PFSK-1 (cell line): Measurements from ENCODE around the gene VAMP7.

Source experiments
- POLR2AphosphoS5 ChIP-seq: IDR thresholded peaks from 2 replicates; pipeline ENCODE4 v1.6.1; 2012; ENCODE audit warnings: low read depth, mild to moderate bottlenecking, control low read depth, low read length, moderate library complexity
- SIN3A ChIP-seq: IDR thresholded peaks from 2 replicates; pipeline ENCODE4 v1.6.1; 2012; ENCODE audit warnings: mild to moderate bottlenecking, low read length, moderate library complexity, borderline replicate concordance; ENCODE audit not compliant: insufficient read depth
- TAF1 ChIP-seq: IDR thresholded peaks from 2 replicates; pipeline ENCODE4 v1.6.1; 2012; ENCODE audit warnings: low read length, control low read depth, borderline replicate concordance; ENCODE audit not compliant: insufficient read depth
- TF ChIP-seq, protein P1 (sequence below), 2 experiments: IDR thresholded peaks; 2 replicates each; pipeline versions ENCODE4 v1.6.1 to v1.8.0; 2011 to 2012; ENCODE audit warnings: low read depth in 2 of 2, low read length in 2 of 2, control low read depth in 1 of 2, inconsistent platforms in 1 of 2, mild to moderate bottlenecking in 1 of 2, moderate library complexity in 1 of 2; ENCODE audit not compliant: insufficient read depth in 1 of 2

DNA sequence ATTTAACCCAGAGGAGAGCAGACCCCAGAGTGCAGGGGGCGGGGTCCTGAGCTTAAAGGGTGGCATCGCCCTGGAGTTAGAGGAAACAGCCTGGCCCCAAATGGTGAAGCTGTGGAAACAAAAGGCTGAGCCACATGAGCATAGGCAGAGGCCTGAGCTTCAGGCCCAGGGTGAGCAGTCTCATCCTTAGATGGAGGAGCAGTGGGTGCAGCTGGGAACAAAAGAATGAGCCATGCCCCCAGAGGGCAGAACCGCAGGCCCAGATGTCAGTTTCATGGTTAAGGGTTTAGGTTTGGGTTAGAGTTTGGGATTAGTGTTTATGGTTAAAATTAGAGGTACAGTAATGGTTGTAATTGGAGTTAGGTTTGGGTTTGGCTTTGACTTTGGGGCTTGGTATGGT, 71.9 kb downstream of the VAMP7 start:
- TF ChIP-seq SIN3A (no peak), TAF1 (no peak), POLR2AphosphoS5 (no peak)
- TF ChIP-seq, protein P1, sequence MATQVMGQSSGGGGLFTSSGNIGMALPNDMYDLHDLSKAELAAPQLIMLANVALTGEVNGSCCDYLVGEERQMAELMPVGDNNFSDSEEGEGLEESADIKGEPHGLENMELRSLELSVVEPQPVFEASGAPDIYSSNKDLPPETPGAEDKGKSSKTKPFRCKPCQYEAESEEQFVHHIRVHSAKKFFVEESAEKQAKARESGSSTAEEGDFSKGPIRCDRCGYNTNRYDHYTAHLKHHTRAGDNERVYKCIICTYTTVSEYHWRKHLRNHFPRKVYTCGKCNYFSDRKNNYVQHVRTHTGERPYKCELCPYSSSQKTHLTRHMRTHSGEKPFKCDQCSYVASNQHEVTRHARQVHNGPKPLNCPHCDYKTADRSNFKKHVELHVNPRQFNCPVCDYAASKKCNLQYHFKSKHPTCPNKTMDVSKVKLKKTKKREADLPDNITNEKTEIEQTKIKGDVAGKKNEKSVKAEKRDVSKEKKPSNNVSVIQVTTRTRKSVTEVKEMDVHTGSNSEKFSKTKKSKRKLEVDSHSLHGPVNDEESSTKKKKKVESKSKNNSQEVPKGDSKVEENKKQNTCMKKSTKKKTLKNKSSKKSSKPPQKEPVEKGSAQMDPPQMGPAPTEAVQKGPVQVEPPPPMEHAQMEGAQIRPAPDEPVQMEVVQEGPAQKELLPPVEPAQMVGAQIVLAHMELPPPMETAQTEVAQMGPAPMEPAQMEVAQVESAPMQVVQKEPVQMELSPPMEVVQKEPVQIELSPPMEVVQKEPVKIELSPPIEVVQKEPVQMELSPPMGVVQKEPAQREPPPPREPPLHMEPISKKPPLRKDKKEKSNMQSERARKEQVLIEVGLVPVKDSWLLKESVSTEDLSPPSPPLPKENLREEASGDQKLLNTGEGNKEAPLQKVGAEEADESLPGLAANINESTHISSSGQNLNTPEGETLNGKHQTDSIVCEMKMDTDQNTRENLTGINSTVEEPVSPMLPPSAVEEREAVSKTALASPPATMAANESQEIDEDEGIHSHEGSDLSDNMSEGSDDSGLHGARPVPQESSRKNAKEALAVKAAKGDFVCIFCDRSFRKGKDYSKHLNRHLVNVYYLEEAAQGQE (IDR thresholded peaks at IDR 0.05; ENCODE audit: insufficient read depth in 1 of 2, low read depth in 2 of 2, low read length in 2 of 2), result no peak
